Stimulated activated effector memory CD8-positive, alpha-beta T cell treated with anti-CD3 and anti-CD28 coated beads, Interleukin-12 subunit alpha, Interleukin-12 subunit beta, amount 100 ng/mL, for 72 hours (primary cell): ENCODE results near the gene MUC2.

ENCODE experiments used
- ATAC-seq: fragments of 150-1000 bp; cut with Tn5 transposase; 2 replicates; pipeline ENCODE4 v1.10.0; 2021
- DNase-seq, 2 donors: peaks; one replicate each; pipeline ENCODE4 v3.0.0; 2021 to 2022; ENCODE audit warnings: low spot score in 2 of 2
- H3K27ac Mint-ChIP-seq: one replicate; pipeline ENCODE4 v1.8.0; 2022; ENCODE audit warnings: mild to moderate bottlenecking, mixed read lengths
- H3K36me3 Mint-ChIP-seq: one replicate; pipeline ENCODE4 v1.8.0; 2022; ENCODE audit warnings: mild to moderate bottlenecking, mixed read lengths
- H3K4me1 Mint-ChIP-seq: one replicate; pipeline ENCODE4 v1.8.0; 2022; ENCODE audit warnings: mixed read lengths
- H3K4me3 Mint-ChIP-seq: one replicate; pipeline ENCODE4 v1.8.0; 2022; ENCODE audit warnings: mild to moderate bottlenecking, mixed read lengths
- H3K9me3 Mint-ChIP-seq: one replicate; pipeline ENCODE4 v1.8.0; 2022; ENCODE audit warnings: mixed read lengths

MUC2 gene

GRCh38 chr11:1041936-1042608 lies 32.6 kb upstream of the MUC2 start:
- ATAC-seq (no peak), DNase-seq (no peak)
- Mint-ChIP-seq H3K4me3 (no peak overlapping the region), H3K9me3 (no peaks in the 10 kb centered on the region), H3K27ac (no peak overlapping the region), H3K36me3 (no peaks in the 10 kb centered on the region), H3K4me1 (no peaks in the 10 kb centered on the region)

DNA sequence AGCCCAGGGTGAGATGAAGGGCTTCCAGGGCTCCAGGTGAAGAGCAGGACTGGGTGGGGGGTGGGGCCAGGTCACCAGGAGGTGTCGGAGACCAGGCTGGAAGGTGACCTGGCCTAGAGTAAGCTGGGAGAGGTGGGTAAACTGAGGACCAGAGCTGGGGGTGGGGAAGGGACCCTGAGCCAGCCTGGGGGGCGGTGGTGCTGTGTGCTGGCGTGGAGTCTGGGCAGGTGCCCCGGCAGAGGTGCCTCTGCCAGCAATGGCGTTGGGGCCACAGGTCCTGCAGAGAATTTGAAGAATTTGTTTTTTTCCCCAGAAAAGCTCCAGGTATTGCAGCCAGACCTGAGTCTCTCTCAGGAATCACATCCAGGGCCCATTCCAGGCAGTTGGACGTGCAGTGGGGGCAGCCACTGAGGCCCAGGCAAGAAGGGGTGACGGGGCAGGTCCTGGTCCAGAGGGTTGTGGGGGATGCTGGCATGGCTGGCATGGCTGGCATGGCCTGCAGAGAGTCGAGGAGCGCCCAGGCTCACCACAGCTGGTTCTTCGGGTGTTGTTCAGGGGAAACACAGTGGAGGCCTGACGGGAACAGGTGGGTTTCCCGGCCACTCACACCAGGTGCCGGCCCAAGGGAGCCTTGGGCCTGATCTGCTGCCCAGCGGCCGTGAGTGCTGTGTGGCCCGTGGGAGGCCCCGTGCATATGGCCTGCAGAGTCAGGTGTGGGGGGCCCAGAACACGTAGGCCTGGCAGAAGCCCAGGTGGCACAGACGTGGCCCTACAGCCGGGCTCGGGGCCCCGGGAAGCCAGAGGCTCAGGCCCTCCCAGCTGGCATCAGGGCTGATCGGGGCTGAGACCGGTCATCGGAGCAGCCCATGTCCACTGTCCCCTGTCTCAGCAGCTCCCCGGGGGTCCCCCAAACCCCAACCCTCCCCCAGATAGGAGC lies 31.8 kb upstream of the MUC2 start:
- ATAC-seq (peak; percentile 4), DNase-seq (no peak)
- Mint-ChIP-seq H3K36me3 (no peaks in the 10 kb centered on the region), H3K4me3 (no peak overlapping the region), H3K9me3 (no peaks in the 10 kb centered on the region), H3K4me1 (no peaks in the 10 kb centered on the region), H3K27ac (no peak overlapping the region)

- no peak overlapping the region for H3K4me3 Mint-ChIP-seq
- ATAC-seq (no peak), DNase-seq (no peak)
- no peak overlapping the region for H3K27ac Mint-ChIP-seq
- no peaks in the 10 kb centered on the region for H3K4me1 Mint-ChIP-seq
- no peaks in the 10 kb centered on the region for H3K36me3 Mint-ChIP-seq
- H3K9me3 Mint-ChIP-seq: no peaks in the 10 kb centered on the region
Measured at GRCh38 chr11:1043563-1044096, 31.0 kb upstream of the MUC2 start.

DNA sequence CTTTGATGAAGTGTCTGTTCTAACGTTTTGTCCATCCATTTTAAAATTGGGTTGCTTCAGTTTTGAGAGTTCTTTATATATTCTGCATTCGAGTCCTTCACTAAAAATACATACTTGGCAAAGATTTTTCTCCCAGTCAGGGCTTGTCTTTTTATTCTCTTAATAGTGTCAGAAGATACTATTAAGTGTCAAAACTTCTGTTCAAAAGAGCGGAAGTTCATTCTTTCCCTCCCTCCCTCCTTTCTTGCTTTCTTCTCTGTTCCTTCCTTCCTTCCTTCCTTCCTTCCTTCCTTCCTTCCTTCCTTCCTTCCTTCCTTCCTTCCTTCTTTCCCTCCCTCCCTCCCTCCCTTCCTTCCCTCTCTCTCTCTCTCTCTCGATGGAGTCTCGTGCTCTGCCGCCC lies 30.5 kb upstream of the MUC2 start:
- Mint-ChIP-seq H3K9me3 (no peaks in the 10 kb centered on the region), H3K36me3 (no peaks in the 10 kb centered on the region), H3K27ac (no peak overlapping the region), H3K4me1 (no peaks in the 10 kb centered on the region), H3K4me3 (no peak overlapping the region)
- no peak for ATAC-seq
- DNase-seq: no peak

DNA sequence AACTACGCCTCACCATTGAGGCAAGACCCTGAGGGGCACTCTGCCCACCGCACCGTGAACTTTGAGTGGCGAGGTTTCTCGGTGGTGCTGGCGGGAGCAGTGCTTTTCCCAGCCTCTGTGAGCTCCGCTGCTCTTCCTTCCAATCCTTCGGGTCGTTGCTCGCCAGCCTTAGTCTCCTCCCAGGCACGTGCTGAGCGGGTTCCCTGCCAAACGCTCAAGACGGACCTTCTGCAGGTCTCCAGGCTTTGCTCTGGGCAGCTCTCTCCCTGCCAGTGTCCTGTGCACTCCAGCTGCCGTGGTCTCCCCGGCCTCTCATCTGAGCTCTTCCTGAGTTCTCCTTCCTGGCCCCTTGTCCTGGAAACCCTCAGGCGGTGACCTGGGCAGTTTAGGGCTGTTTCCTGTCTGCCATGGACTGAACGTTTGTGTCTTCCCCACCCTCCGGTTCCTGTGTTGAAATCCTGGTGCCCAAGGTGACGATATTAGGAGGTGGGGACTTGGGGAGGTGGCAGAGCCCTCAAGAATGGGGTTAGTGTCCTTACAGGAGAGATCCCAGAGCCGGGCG lies 27.0 kb upstream of the MUC2 start:
- no peak overlapping the region for H3K27ac Mint-ChIP-seq
- H3K4me1 Mint-ChIP-seq: peaks cover 5% of the 10 kb centered on the region
- no peak overlapping the region for H3K4me3 Mint-ChIP-seq
- H3K36me3 Mint-ChIP-seq: no peaks in the 10 kb centered on the region
- DNase-seq (no peak), ATAC-seq (no peak)
- H3K9me3 Mint-ChIP-seq: no peaks in the 10 kb centered on the region

- no peak overlapping the region for H3K27ac Mint-ChIP-seq
- H3K4me3 Mint-ChIP-seq: no peak overlapping the region
- peaks cover 5% of the 10 kb centered on the region for H3K4me1 Mint-ChIP-seq
- H3K36me3 Mint-ChIP-seq: no peaks in the 10 kb centered on the region
- no peaks in the 10 kb centered on the region for H3K9me3 Mint-ChIP-seq
- ATAC-seq (no peak), DNase-seq (no peak)
Measured at GRCh38 chr11:1048375-1049070, 26.2 kb upstream of the MUC2 start.

GRCh38 chr11:1049071-1049405 lies 25.6 kb upstream of the MUC2 start:
- no peak for ATAC-seq
- H3K4me3 Mint-ChIP-seq: no peak overlapping the region
- H3K27ac Mint-ChIP-seq: no peak overlapping the region
- DNase-seq: no peak
- no peaks in the 10 kb centered on the region for H3K36me3 Mint-ChIP-seq
- peaks cover 5% of the 10 kb centered on the region for H3K4me1 Mint-ChIP-seq
- H3K9me3 Mint-ChIP-seq: no peaks in the 10 kb centered on the region

DNA sequence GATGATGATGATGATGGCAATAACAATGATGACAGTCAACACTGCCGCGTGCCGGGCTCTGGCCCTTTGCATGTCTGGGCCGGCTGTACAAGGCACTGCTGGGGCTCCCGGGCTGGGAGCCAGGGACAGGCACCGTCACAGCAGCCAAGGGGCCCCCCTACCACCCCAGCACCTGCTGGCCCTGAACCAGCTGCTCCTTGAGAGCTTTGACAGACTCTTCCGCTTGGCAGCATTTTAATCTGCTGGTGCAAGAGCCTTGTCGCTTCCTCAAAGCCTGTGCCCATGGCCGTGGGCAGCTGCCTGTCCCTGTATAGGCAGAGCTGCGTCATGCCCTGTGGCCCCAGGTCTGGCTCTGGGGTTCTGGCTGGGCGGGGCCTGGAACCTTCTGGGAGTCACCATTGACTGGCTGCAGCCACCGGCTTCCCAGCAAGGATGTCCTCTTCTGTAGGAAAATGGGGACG lies 25.2 kb upstream of the MUC2 start:
- H3K9me3 Mint-ChIP-seq: no peaks in the 10 kb centered on the region
- ATAC-seq: no peak
- peaks cover 5% of the 10 kb centered on the region for H3K4me1 Mint-ChIP-seq
- no peak overlapping the region for H3K27ac Mint-ChIP-seq
- no peaks in the 10 kb centered on the region for H3K36me3 Mint-ChIP-seq
- DNase-seq: no peak
- H3K4me3 Mint-ChIP-seq: no peak overlapping the region

DNA sequence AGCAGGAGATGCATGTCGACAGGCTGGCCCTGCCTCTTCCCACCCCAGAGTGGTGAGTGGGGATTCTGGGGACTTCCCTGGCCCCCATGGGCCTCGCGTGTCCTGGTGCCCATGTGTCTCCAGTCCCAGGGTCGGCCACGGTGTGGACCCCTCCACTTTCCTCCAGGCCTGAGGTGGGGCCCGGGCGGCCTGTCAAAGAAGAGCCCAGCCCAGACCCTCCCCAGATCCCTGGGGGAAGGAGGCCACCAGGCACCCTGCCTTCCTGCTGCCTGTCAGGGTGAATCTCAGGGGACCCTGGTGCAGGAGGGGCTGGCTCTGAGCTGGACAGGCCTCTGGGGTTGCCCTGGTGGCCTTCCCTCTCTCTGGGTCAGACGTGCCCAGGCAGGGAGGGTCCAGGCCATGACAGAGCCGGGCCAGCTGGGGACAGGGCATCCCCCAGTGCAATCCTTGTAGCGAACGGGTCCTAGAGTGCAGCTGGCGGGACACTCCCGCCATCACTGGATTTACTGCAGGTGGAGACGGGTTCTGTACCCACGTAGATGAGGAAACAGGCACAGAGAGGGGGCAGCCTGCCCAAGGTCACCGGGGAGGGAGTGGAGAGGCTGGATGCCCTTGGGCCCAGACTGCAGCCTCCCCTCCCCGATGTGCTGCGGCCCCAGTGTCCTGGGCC lies 24.6 kb upstream of the MUC2 start:
- Mint-ChIP-seq H3K4me3 (no peak overlapping the region), H3K27ac (no peak overlapping the region), H3K36me3 (no peaks in the 10 kb centered on the region), H3K4me1 (peaks cover 5% of the 10 kb centered on the region), H3K9me3 (no peaks in the 10 kb centered on the region)
- ATAC-seq: no peak
- DNase-seq: no peak

DNA sequence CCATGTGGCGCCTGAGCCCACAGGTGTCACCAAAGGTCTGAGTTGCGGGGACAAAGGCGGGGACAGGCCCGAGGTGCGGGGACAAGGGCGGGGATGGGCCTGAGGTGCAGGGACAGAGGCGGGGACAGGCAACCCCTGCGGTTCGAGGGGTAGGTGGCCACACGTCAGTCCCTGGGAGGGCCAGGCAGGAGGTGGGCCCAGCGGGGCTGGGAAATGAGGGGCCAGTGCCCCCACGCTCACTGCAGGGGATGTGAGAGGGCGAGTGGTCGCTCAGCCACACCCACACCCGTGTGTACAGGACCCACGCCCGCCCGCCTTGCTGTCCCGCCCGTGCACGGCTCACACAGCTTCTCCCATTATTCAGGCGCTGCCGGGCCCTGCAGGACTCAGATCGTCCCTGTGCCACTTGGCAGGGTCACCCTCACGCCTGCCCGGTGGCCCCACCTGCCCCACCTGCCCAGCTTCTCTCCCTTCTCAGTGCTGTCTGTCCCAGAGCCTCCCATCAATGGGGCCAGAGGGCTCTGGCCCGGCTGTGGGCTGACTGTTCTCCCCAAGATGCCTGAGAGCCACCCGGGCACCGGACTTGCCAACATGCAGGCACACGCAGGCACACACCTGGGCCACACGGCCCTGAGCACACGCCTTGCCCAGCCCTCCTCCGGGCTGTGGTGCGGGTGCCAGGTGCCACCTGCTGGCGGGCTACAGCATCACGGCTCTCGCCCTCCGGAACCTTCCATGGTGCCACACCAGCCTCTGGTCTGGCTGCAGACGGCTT lies 23.9 kb upstream of the MUC2 start:
- Mint-ChIP-seq H3K4me1 (peaks cover 5% of the 10 kb centered on the region), H3K9me3 (no peaks in the 10 kb centered on the region), H3K4me3 (no peak overlapping the region), H3K27ac (no peak overlapping the region), H3K36me3 (no peaks in the 10 kb centered on the region)
- ATAC-seq: peak; percentile 94
- peak; percentile 65 to 81 for DNase-seq

DNA sequence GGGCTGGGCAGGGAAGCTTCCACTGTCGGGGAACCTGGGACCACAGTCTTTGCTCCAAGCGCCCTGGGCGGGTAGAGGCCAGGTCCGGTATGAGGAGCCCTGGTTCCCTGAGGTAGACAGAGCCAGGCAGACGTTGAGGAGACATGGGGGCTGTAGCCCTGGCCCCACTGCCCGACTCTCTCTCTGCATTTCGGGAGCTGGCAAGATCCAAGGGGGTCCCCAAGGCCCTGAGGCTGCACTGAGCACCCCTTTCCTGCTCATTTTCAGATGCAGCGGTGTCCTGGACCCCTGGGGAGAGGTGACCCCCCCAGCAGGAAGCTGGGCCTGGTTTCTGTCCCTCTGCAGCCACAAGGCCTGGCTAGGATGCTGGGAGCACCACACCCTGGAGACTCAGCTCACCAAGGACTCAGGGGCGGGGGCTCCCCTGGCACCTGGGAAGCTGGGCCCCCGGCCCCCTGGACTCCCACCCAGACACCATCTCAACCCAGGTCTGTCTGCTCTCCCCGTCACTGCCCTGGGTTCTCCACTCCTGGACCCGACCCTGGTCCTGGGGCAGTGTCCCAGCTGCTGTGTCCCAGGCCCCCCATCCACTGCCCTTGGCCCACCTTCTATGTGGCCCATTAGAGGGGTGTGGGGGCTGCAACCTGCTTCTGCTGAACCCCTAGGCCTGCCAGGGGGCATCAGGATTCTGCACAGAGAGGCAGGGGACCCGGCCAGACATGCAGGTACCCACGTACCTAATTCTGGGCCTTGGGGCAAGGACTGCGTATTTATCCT lies 23.1 kb upstream of the MUC2 start:
- ATAC-seq (no peak), DNase-seq (no peak)
- Mint-ChIP-seq H3K36me3 (no peaks in the 10 kb centered on the region), H3K27ac (no peak overlapping the region), H3K4me3 (no peak overlapping the region), H3K4me1 (peaks cover 5% of the 10 kb centered on the region), H3K9me3 (no peaks in the 10 kb centered on the region)

DNA sequence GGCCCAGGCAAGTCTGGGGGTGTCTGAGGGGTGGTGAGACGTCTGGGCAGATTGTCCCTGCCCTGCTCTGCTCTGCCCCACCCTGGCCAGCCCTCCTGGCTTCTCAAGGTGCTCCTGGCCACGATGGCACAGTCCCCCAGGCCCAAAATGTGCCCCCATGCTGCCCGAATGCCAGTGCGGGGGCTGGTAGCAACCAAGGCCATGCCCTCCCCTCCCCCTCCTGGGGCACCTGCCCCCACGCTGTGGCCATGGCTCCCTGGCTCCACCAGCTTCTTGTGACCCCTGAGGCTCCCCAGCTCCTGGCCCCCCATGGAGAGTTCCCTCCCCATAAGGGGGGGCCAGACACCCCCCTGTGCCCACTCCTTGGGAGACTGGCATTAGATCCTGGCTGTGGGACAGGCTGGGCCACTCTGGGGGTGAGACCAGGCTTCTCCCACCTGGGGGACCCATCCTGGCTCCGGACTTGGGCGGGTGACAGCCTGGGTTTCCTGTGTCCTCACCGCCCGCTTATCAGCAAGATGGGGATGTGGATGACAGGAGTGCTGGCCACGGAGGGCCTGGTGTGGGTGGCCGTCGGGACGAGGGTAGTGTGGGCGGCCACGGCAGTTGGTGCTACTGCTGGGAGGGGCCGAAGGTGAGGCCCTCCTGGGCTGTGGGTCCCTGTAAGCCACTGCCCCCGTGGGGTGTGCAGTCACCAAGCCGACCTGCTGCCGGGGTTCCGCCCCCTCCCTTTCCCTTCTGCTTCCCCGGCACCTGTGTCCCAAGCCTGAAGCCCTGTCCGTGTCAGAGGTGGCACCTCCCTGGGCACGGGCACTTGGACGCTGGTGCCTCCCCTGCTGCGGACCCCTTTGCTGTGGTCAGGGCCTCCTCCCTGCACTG lies 22.3 kb upstream of the MUC2 start:
- Mint-ChIP-seq H3K36me3 (no peaks in the 10 kb centered on the region), H3K27ac (no peak overlapping the region), H3K4me3 (no peak overlapping the region), H3K9me3 (no peaks in the 10 kb centered on the region), H3K4me1 (peaks cover 5% of the 10 kb centered on the region)
- DNase-seq (no peak), ATAC-seq (no peak)
